Stimulated activated CD4-positive, alpha-beta T cell treated with anti-CD3 and anti-CD28 coated beads, Interleukin-15, amount 100 ng/mL, for 48 hours (primary cell): Measurements from ENCODE around the gene LAG3.
A peak's percentile ranks its signal among the peaks of the same experiment; 100 is the strongest.

ENCODE experiments used
- DNase-seq, 2 donors: peaks; one replicate each; pipeline ENCODE4 v3.0.0-alpha.2; 2020; ENCODE audit warnings: low read depth in 2 of 2

Gene LAG3

DNA sequence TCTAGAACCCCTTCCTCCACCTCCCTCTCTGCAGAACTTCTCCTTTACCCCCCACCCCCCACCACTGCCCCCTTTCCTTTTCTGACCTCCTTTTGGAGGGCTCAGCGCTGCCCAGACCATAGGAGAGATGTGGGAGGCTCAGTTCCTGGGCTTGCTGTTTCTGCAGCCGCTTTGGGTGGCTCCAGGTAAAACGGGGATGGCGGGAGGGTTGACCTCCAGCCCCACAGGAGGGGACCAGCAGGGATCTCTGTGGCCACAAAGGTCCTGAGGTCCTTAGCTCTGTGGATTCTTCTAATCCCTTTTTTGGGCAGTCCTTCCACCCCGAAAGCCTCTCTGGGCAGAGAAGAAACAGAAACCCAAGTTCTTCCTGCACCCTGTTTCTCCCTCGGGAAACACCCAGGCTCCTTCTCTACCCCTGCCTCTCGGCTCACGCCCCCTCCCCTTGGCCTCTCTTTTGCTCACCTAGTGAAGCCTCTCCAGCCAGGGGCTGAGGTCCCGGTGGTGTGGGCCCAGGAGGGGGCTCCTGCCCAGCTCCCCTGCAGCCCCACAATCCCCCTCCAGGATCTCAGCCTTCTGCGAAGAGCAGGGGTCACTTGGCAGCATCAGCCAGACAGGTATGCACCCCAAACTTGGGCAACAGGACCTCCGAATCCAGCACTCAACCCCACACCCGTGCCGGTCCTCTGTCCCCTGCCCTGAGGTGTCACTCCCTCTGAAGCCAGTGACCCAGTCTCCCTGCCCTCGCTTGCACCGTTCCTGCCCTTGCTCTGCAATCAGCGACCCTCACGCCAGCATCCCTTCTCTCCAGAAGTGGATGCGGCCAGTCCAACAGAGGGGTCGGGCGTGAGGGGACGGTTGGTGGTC is 638 bp downstream of the LAG3 start:
- DNase-seq, result no peak

GRCh38 chr12:6773590-6774351 is 1.5 kb downstream of the LAG3 start:
- DNase-seq, result no peak

DNA sequence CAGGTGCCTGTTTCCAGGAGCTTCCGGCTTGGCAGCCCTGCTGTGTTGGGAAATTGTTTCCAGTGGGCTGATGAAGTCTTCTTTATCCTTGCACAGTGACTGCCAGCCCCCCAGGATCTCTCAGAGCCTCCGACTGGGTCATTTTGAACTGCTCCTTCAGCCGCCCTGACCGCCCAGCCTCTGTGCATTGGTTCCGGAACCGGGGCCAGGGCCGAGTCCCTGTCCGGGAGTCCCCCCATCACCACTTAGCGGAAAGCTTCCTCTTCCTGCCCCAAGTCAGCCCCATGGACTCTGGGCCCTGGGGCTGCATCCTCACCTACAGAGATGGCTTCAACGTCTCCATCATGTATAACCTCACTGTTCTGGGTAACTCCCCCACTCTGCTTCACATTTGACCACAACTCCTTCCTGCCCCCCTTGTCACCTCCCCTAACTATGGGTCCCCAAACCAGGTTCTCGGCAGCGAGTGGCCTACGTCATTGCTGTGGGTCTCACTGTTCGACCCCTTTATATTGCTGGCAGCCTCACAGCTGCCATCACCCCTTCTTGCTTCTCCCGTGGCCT is 2.3 kb downstream of the LAG3 start:
- no peak for DNase-seq

GRCh38 chr12:6775185-6776174 is 3.2 kb downstream of the LAG3 start:
- no peak for DNase-seq

GRCh38 chr12:6777386-6777785 is 5.1 kb downstream of the LAG3 start:
- no peak for DNase-seq

- DNase-seq, result no peak
Measured at GRCh38 chr12:6778217-6778573, 5.9 kb downstream of the LAG3 start.

GRCh38 chr12:6778574-6779550 is 6.5 kb downstream of the LAG3 start:
- peak; percentile 79 to 90 for DNase-seq

- DNase-seq, result no peak
Measured at GRCh38 chr12:6779708-6780432, 7.5 kb downstream of the LAG3 start.

GRCh38 chr12:6780573-6780972 is 8.3 kb downstream of the LAG3 start:
- no peak for DNase-seq

- DNase-seq, result no peak
Measured at GRCh38 chr12:6782119-6782518, 9.8 kb downstream of the LAG3 start.

DNA sequence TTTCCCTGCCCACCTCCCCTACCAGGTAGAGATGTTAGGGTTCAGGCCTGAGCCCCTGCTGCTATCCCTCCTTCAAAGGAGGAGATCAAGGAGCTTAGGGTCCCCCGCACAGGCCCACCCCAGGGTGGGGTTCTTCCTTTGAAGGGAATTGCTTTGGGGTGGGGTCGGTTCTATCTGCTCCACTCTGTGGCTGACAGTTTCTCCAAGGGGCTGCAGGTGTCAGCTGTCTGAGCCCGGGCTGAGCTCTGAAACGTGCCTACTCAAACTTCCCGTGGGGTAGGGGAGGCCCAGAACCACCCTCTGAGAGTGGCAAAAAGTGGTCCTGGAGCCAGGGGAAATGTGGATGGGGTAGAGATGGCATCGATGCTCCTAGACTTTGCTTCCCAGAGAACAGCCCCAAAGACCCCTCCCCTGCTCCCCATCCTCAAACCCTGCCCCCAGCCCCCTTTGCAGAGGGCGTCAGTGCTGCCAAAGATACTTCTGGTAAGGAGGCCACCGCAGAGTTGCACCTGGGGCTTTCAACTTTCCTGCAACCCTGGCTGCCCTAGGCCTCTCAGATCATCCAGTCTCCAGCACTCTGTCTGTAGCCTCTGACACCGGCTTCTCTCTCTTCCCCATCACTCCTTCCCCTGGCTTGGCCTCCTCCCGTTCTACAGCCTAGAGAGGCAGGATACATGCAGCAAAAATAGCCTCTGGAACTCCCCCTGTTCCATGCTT is 10.7 kb downstream of the LAG3 start:
- DNase-seq, result no peak

GRCh38 chr12:6783828-6784227 is 11.5 kb downstream of the LAG3 start:
- no peak for DNase-seq

DNA sequence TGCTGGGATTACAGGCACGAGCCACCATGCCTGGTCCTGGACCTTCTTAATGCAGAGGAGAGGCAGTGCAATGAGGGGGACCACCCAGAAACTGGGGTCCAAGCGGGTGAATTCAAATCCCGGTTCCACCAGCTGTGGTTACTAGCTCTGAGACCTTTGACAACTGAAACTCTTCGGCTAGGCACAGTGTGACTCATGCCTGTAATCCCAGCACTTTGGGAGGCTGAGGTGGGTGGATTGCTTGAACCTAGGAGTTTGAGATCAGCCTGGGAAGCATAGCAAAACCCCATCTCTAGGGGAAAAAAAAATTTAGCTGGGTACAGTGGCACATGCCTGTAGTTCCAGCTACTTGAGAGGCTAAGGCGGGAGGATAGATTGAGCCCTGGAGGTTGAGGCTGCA is 12.0 kb downstream of the LAG3 start:
- DNase-seq, result no peak

DNA sequence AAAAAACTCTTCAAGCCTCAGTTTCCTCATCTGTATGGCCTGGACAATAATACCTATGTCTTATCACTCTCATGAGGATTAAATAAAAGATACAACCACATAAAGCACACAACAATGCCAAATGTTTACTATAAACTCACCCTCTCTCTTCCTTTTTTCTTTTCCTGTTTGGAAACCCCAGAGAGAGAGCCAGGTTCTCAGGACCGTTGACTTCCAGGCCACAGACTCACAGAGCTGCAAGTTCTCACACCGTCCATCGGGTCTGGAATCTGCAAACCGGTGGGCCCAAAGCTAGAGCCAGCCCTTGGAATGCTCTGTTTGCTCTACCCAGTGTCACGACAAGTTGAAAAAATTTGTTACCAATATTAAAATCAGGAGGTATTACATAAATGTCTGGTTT is 12.4 kb downstream of the LAG3 start:
- DNase-seq, result no peak

- no peak for DNase-seq
Measured at GRCh38 chr12:6786416-6787094, 14.2 kb downstream of the LAG3 start.

GRCh38 chr12:6787309-6787708 is 15.0 kb downstream of the LAG3 start:
- DNase-seq, result no peak

- peak; percentile 74 to 80 for DNase-seq
Measured at GRCh38 chr12:6788972-6789924, 16.9 kb downstream of the LAG3 start, which contains the start of gene CD4. TSS of gene CD4 (plus strand) at chr12:6789528. CDS start at chr12:6800139, 10,611 bp downstream.
